ENCODE data around the gene SIRT4. TPM values are rescaled to one million over a fixed set of nuclear protein-coding genes. Genes with fewer than 3 reads are reported as not detected.
A peak's percentile ranks its signal among the peaks of the same experiment; 100 is the strongest.

The SIRT4 gene
- total and polyA plus RNA-seq, 2 of the 13 experiments (the other 11 are each of a cell fraction or from before 2014, with no cell fraction given): 3.4 to 5.8 TPM

GRCh38 chr12:120265473-120266179 lies 36.5 kb upstream of the SIRT4 start, which contains the start of gene PXN (continued):
- no peak for TF ChIP-seq ZHX1 (CRISPR knock-in tag; IDR thresholded peaks at IDR 0.05; ENCODE audit: low read depth)
- TF ChIP-seq REST (IDR thresholded peaks at IDR 0.05; ENCODE audit: borderline replicate concordance in 1 of 2, low read depth in 1 of 2, low read length in 2 of 2): no peak
- TF ChIP-seq NRL (CRISPR knock-in tag; IDR thresholded peaks at IDR 0.05; ENCODE audit: borderline replicate concordance): no peak
- 0 out of 2 replicates have a peak, but pooled peaks have one; percentile 56 for TF ChIP-seq MEIS2 (CRISPR knock-in tag; IDR thresholded peaks at IDR 0.05)
- TF ChIP-seq MTA1 (CRISPR knock-in tag; IDR thresholded peaks at IDR 0.05; ENCODE audit: borderline replicate concordance): 0 out of 2 replicates have a peak, but pooled peaks have one; percentile 50
- TF ChIP-seq ZNF883 (CRISPR knock-in tag; IDR thresholded peaks at IDR 0.05; ENCODE audit: not compliant biosample characterization): no peak
- TF ChIP-seq RAD21 (CRISPR knock-in tag; IDR thresholded peaks at IDR 0.05): peak; percentile 91
- no peak for TF ChIP-seq ARHGAP35 (CRISPR knock-in tag; IDR thresholded peaks at IDR 0.05; ENCODE audit: borderline replicate concordance)
- TF ChIP-seq ZNF343 (CRISPR knock-in tag; IDR thresholded peaks at IDR 0.05): peak; percentile 57; the same call in 1 of the 2 replicates
- no peak; the same call in 1 of the 2 replicates for TF ChIP-seq ZSCAN9 (CRISPR knock-in tag; IDR thresholded peaks at IDR 0.05; ENCODE audit: borderline replicate concordance)
- no peak for TF ChIP-seq NCOR1 (IDR thresholded peaks at IDR 0.05; ENCODE audit: borderline replicate concordance, low read length)
- no peak for TF ChIP-seq SRY (CRISPR knock-in tag; IDR thresholded peaks at IDR 0.05)
- TF ChIP-seq ZGPAT (CRISPR knock-in tag; IDR thresholded peaks at IDR 0.05): peak; percentile 67
- no peak for TF ChIP-seq RFXAP (CRISPR knock-in tag; IDR thresholded peaks at IDR 0.05; ENCODE audit: borderline replicate concordance)
- no peak for TF ChIP-seq CENPT (CRISPR knock-in tag; IDR thresholded peaks at IDR 0.05; ENCODE audit: low read depth)
- TF ChIP-seq CCAR2 (optimal IDR thresholded peaks at IDR 0.05; ENCODE audit: low read depth, low read length): no peak
- no peak for TF ChIP-seq MBD4 (IDR thresholded peaks at IDR 0.05; ENCODE audit: borderline replicate concordance, low read length)
- TF ChIP-seq ZNF414 (CRISPR knock-in tag; IDR thresholded peaks at IDR 0.05): no peak
- TF ChIP-seq KDM1A (CRISPR knock-in tag; IDR thresholded peaks at IDR 0.05): 0 out of 2 replicates have a peak, but pooled peaks have one; percentile 24
- TF ChIP-seq ZNF737 (CRISPR knock-in tag; IDR thresholded peaks at IDR 0.05; ENCODE audit: borderline replicate concordance): no peak

Data from HepG2 (cell line).